ENCODE measurements around the gene HLF.

- TF ChIP-seq POLR2A (IDR thresholded peaks at IDR 0.05; ENCODE audit: low read depth, low read length) (no peak), POLR2AphosphoS5 (IDR thresholded peaks at IDR 0.05; ENCODE audit: low read depth, low read length) (no peak), TAF1 (IDR thresholded peaks at IDR 0.05; ENCODE audit: low read depth, low read length) (no peak), SPI1 (IDR thresholded peaks at IDR 0.05; ENCODE audit: low read depth, low read length) (no peak), PAX5 (IDR thresholded peaks at IDR 0.05; ENCODE audit: insufficient read depth, low read length, severe bottlenecking) (no peak), POU2F2 (IDR thresholded peaks at IDR 0.05; ENCODE audit: low read depth, low read length) (no peak)
These were observed 89.2 kb downstream of the HLF start for GRCh38 chr17:55354010-55354409.
